ENCODE data around the gene CBX8.

CBX8 gene

DNA sequence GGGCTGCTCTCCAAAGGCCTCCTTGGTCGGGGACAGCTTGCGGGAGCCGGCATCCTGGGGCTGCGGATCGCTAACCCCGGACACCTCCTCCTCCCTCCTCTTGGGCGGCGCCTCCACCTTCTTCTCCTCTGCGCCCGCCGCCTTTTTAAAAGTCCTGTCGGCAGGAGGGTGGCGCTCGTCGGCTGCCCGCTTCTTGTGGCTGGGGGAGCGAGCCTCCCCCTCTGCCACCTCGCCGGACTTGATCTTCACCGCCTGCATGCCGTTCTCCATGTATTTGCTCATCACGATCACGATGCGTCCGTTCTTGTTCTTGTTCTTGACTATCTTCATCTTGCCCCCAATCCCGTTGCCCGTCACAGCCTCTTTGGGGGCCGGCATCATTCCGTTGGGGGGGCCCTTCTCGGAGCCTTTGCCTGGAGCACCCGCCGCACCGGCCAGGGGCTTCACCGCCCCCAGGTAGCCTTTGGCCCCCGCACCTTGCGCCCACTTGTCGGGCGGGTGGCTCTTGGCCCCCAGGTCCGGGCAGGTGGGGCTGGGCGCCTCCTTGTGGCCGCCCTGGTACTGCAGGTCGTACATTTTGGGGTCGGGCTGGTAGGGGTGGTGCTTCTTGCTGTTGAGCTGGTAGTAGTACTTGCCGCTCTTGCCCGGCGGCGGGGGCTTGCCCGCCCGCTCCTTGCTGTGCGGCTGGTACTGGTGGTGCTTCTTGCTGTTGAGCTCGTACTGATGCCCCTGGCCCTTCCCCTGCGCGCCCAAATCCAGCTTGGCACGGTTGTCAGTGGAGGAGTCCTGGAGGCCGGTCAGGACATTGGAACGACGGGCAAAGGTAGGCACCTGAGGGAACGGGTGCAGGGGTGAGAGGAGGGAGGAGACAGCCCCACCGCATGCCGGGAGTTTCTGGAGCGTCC is 37.9 kb upstream of the CBX8 start:
- FAIRE-seq = no peak

DNA sequence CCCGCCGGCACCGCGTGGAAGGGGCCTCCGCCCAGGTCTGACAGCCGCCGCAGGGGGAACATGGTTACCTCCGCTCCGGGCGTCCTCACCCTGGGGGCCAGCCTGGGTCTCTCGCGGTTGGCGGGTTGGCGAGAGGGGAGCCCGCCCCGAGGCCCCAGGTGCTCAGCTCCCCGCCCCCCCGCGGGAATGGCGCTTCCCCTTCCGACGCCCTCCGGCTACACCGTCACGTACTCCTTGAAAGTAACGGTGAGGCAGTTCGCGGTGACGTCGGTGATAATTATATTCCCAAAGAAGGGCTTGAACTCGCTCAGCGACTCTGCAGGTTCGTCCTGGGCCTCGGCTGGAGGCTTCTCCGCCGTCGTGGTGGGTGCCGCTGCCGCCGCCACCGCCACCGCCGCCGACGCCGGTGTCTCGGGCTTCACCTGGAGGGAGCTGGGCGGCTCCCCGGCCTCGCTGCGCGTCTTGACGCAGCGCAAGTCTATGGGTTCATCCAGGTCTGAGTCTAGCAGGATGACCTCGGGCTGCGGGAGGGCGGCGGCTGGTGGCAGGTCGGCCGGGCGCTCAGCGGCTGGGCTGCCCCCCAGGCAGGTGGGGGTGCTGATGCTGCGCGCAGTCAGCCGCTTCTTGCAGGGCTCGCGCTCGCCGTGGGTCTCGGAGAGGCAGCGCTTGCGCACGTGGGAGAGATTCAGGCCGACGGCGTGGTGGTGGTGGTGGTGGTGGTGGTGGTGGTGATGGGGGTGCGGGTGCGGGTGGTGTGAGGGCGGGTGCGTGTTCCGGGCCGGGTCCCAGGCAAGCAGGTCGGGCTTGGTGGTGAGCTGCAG is 37.1 kb upstream of the CBX8 start:
- FAIRE-seq = no peak

DNA sequence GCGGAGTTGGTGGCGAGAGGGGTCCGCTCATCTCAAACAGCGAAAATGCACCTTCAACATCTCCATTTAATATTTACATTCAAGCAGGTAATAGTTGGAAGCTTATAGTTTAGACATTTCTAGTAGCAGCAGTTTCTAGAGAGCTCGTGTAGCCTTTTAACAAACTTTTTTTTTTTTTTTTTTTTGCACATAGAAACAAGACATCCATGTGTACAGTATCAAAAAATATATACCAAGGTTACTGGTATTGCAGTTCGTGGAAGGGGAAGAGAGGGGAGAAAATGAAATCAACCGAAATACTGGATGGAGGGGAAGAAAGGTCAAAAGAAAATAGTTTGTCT is 36.2 kb upstream of the CBX8 start:
- FAIRE-seq = no peak

DNA sequence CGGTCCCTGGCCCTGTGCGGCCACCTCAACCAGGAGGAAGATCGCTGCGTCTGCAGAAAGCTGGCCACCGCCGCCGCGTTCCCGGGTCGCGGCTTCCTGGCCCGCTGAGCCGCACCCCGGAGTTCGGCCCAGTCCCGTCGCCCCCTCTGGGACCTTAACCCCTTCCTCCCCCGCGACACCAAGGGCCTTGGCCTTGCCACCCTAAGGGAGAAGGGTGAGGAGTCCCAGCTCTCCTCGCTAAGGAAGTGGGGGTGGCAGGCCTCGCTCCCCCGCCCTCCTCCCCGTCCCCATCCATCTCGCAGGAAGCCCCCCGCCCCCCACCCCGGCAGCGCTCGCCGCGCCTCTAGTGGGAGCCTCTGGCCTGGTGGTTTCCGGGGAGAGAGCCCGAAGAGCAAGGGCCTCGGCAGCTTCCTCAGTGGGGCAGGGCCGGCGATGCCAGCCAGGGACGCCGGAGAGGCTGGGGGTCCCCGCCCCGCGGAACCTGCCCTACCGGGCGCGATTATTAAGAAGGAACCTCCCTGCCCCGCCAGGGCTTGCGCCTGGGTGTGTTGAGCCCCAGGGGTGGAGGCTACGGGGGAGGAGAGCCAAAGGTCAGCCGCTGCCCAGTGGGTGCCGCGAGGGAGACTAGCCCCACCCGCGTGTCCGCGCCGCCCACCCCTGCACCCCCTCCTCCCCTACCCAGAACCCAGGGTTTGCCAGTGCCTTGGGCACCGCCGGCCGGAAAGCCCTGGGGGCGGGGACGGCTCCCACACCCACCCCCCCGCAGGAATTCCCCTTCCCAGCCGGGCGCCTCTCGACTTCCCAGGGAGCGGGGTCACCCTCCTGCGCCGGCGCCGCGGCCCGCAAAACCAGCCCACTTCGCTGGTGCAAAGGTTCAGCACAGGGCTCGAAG is 35.6 kb upstream of the CBX8 start:
- FAIRE-seq = no peak

DNA sequence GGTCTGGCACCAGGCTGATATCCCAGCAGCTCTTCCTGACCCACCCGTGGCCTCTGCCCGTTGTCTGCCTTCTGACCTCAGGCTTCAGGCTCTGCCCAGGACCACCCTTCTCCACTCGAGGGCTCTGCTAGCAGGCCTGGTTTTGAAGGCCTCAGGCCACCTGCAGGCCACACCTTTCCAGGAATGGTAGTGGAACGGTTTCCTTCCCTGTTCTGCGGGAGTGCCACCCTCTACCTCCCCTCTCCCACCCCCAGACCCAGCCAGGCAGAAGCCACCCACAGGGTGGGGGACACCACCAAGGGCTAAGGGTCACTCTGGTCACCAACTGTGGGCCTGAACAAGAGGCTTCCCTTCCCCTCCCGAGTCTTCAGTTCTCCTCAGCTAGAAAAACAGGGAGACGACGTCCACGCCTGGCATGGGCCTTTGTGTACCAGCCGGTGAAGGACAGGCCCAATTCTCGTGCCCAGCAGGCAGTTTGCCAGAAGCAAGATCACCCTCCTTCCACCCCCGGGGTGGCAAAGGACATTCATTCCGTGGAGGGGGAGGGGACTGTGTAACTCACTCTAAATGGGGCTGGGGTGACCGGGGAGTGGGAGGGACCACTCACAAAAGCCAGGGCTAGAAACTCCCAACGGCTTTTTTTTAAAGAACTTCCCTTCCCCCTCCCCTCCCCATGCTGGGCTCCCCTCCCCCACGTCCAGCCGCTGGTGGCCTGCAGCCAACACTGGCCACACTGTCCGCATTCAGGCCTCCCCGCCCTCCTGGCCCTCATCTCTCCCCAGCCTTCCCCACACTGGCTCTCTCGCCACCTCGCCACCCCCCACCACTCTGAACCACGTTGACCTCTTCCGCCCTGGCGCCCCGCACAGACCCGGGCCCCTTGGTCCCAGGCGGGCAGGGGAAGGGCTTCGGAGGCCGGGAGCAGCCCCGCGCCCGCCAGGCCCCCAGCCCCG is 34.7 kb upstream of the CBX8 start:
- FAIRE-seq = no peak

DNA sequence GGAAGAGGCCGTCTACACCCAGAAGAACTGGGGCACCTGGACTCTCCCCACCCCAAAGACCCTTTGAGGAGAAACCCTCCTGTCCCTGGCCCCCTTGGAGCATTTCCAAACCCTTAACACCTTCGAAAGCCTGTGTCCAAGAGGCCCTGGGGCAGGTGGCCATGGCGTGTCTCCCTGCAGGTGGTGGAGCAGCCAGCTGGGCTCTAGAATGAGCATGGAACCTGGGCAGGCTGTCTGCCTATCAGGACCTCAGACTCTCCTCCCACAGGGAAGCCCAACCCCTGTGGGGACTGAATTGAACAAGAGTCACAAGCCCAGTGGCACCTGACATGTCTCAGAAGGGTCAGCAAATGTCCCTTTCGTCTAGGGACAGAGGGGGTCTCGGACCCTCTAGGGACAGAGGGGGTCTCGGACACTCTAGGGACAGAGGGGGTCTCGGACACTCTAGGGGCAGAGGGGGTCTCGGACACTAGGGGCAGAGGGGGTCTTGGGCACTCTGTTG is 33.9 kb upstream of the CBX8 start:
- no peak for FAIRE-seq

GRCh38 chr17:79830303-79830702 is 33.4 kb upstream of the CBX8 start:
- no peak for FAIRE-seq

- FAIRE-seq = no peak
These were observed 32.6 kb upstream of the CBX8 start for GRCh38 chr17:79829457-79829856.

DNA sequence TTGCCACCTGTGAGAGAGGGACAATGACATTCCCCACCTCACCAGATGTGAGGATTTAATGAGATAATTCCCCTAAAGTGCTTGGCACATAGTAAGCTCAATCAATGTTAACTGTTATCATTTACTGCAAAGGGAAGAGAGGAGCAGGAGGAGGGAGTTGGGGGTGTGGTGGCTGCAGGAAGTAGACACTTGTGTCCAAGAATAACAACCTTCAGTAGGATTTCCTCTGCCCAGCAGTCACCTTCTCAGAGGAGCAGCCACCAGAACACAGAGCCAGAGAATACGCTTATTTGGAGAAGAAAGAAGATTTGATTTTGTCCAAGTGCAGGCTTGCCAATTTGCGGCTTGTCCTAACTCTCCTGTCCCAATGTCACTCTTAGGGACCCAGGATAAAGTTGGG is 32.1 kb upstream of the CBX8 start:
- FAIRE-seq = no peak

- no peak for FAIRE-seq
These were observed 30.1 kb upstream of the CBX8 start for GRCh38 chr17:79826841-79827578.

GRCh38 chr17:79826204-79826680 is 29.4 kb upstream of the CBX8 start:
- FAIRE-seq = no peak

DNA sequence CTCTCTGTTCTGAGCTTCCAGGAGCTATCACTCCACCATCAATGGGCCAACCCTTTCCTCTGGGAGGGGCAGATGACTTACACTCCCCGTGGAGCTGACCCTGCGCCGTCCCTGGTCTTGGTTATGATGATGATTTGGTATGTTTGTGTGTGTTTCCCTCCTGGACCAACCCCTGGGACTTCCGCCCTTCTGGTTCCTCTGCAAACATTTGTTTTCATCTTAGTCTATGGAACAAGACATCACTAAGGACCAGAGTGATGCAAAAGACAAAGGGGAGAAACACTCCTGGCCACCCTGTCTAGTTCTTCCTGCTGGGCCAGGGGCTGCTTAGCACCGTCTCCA is 28.7 kb upstream of the CBX8 start:
- FAIRE-seq = no peak

GRCh38 chr17:79824893-79825579 is 28.2 kb upstream of the CBX8 start:
- no peak for FAIRE-seq

- FAIRE-seq = no peak
These were observed 27.4 kb upstream of the CBX8 start for GRCh38 chr17:79824234-79824633.

DNA sequence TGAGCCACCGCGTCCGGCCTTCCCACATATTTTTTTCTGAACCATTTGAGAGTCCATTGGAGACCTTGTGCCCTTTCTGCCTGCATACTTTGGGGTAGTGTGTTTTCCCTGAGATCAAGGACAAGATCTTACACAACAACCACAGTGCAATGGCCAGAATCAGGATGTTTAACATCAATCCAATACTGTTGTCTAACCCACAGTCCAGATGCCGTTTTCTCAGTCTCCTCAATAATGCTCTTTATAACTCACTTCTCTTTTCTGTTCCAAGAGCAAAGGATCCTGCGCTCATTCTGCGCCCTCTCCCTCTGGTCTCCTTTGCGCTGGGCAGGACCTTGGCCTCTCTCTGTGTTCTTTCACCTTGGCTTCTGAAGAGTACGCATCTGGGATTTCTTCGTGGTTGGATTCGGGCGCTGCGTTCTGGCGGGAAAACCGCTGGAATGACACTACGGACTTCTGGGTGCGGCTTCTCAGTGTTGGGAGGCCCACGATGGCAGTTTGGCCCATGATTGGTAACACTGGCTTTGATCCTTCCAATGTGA is 25.8 kb upstream of the CBX8 start:
- no peak for FAIRE-seq

- no peak for FAIRE-seq
These were observed 24.6 kb upstream of the CBX8 start for GRCh38 chr17:79821331-79822095.

GRCh38 chr17:79820959-79821330 is 24.1 kb upstream of the CBX8 start:
- no peak for FAIRE-seq

GRCh38 chr17:79819534-79820276 is 22.8 kb upstream of the CBX8 start:
- no peak for FAIRE-seq
